RPMI7951 (cell line): ENCODE results near the gene ADAM12. TPM values are rescaled to one million over a fixed set of nuclear protein-coding genes. Genes with fewer than 3 reads are reported as not detected.

Source experiments
- DNase-seq: peaks from one replicate; pipeline ENCODE4 v3.0.0-alpha.2; 2012; ENCODE audit warnings: low read depth
- total RNA-seq: library from RNA; depleted of rRNA; stranded (reverse); fragments of >200 nt; shearing (Covaris generic); gene quantifications from 2 replicates; pipeline ENCODE4 v1.2.3, GENCODE V29; 2014

Gene ADAM12
- total RNA-seq, 1 experiment from 2014 or later, result 34.8 TPM

GRCh38 chr10:126084369-126084768, 303.9 kb downstream of the ADAM12 start:
- no peak for DNase-seq

GRCh38 chr10:126083009-126083408, 305.3 kb downstream of the ADAM12 start:
- DNase-seq, result no peak

DNA sequence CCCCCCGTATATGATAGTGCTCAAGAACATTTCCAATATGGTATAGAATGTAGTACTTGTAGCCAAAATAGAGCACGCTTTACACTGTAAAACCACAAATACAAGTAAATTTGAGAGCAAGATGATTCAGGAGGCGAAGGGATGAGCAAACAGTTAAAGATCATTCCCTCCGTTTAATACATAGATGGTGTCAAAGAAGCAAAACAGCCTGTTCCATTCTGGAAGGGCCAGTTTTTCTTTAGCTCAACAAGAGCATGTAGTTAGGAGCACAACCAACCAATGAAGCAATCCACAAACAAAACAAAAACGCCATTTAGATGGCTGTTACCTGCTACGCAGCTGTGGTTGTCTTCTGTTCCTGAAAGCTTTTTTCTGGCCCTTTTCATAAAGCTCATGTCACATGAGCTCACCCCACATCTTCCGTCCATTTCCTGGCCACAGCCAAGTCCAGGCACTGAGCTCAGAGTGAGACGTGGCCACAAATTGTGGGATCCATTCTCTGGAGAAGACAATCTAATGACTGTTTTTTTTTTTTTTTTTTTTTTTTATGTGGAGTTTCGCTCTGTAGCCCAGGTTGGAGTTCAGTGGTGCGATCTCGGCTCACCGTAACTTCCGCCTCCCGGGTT, 306.3 kb downstream of the ADAM12 start:
- DNase-seq, result peak; percentile 42

- peak; percentile 52 for DNase-seq
Observed at GRCh38 chr10:126080879-126081411, 307.3 kb downstream of the ADAM12 start.

DNA sequence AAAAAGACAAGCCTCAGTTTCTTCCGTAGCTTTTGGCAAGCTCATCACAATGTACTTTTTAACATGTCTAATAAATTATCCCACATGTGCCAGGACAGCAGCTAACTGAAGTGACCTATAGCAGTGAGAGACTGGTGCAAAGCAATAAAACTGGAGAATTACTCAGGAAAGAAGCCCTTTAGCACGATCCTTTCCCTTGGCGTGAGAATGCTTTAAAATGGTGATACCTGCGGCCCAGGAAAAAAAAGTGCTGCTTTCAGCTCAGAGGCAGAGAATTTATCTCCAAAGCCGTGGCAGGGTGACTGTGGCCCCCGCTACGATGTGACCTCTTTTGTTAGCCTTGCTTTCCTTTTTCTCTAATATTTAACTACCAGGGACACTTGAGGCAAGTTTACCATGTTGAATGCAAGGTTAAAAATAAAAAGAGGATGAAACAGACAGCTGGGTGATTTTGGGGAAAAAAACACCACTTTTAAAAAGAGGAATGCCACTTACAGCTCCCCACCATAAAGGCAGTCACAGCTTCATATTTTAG, 307.9 kb downstream of the ADAM12 start:
- DNase-seq, result no peak

GRCh38 chr10:126075009-126075408, 313.3 kb downstream of the ADAM12 start:
- no peak for DNase-seq

GRCh38 chr10:126074291-126074690, 314.0 kb downstream of the ADAM12 start:
- no peak for DNase-seq

DNA sequence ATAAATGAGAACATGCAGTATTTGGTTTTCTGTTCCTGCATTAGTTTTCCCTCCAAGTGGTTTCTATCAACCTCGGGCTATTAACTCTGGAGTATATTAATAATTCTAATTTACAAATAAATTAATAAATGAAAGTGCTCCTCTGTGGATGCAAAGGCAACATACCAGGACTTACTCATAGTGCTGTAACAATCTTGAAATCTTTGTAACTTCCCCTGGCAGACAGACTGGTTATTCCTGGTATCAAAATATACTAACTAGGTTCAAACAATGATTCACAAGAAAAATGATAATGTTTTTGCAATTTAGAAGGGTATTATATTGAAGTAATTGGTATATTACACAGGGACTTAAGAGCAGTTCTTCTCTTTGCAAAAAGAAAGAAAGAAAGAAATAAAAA, 314.7 kb downstream of the ADAM12 start:
- DNase-seq, result no peak

GRCh38 chr10:126072622-126073021, 315.7 kb downstream of the ADAM12 start:
- no peak for DNase-seq

GRCh38 chr10:126070476-126071215, 317.6 kb downstream of the ADAM12 start:
- no peak for DNase-seq

DNA sequence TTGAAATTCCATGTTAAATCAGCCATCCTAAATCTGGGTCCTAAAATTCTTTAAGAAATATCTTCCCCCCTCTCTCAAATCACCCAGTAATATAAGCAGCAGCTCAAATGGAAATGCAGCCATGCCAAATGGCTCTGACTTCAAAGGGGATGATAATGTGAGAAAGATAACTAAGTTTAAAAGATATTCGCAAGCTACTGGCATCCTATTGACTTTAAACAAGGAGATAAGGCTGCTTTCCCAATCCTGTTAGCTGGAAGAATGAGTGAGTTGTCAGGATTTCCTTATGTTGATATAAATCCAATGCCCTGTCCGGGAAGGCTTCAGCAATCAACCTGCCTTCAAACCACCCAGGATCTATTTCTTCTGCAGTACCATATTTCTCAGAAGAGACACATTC, 320.0 kb downstream of the ADAM12 start:
- DNase-seq, result no peak

- no peak for DNase-seq
Observed at GRCh38 chr10:126066456-126066855, 321.8 kb downstream of the ADAM12 start.

GRCh38 chr10:126065751-126066377, 322.4 kb downstream of the ADAM12 start:
- DNase-seq, result no peak

GRCh38 chr10:126064512-126064911, 323.8 kb downstream of the ADAM12 start:
- DNase-seq, result no peak

- peak; percentile 98 for DNase-seq
Observed at GRCh38 chr10:126063353-126063791, 324.9 kb downstream of the ADAM12 start.

DNA sequence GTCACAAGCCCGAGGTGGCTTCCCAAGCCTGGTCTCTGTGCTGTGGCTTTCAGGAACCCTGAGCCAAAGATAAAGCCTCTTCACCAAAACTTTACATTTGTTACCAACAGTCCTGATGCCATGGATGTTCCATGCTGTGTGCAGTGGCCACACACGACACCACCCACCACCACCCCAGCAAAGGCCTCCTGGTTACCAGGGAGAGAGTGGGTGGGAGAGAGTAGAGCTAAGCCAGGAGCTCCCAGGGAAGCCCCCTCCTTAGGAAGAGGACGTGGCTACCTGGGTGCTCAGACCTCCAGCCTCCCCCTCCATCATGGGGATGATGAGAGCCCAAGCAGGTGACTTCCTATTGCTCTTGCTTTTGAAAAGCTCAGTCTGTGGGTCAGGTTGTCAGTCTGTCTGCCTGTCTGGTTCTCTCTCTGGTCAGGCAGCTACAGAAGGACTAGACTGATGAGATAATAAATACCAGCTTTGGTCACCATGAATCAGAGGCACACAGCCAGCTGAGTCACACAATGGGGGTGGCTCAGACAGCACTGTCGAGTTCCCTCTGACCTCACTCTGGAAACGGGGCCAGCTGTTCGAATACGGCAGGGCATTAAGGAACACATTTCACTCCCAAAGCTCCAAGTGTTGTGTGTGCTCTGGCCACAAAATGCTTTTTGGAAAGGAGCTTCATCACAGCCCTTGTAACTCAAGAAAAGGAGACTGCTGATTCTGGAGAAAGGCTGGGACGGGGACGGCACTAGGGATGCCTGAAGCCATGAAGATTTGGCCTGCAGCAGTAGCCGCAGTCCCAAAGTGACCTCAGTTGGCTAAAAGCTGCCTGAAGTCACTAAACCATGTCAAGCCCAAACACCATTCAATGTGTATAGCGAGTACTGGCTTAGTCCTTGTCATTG, 325.9 kb downstream of the ADAM12 start:
- peak; percentile 98 for DNase-seq

GRCh38 chr10:126061526-126061925, 326.8 kb downstream of the ADAM12 start:
- no peak for DNase-seq

GRCh38 chr10:126060261-126060931, 327.9 kb downstream of the ADAM12 start:
- peak; percentile 90 for DNase-seq

GRCh38 chr10:126059076-126059826, 329.0 kb downstream of the ADAM12 start:
- DNase-seq, result peak; percentile 76

GRCh38 chr10:126058507-126058906, 329.8 kb downstream of the ADAM12 start:
- no peak for DNase-seq
